Keratinocyte (primary cell): Measurements from ENCODE around the gene RAI1. TPM values are rescaled to one million over a fixed set of nuclear protein-coding genes. Genes with fewer than 3 reads are reported as not detected.
"Not testable (repeated sequence)": the region's sequence is repeated elsewhere in the genome, so short reads cannot be mapped to it uniquely, and the experiment has no call there.

Experiments
- DNase-seq: peaks from one replicate; pipeline ENCODE4 v3.0.0-alpha.2; 2011; ENCODE audit warnings: low read depth, missing footprints, low spot score
- FAIRE-seq: peaks from 2 replicates; lab custom pipeline; 2011; peaks lifted over from hg19 to GRCh38; lab: Jason Lieb, UNC
- H2AFZ ChIP-seq: 2 replicates; pipeline ENCODE4 v1.6.0; 2012; ENCODE audit warnings: low read length, control low read depth, inconsistent platforms; ENCODE audit not compliant: control insufficient read depth
- H3K27ac ChIP-seq: 2 replicates; pipeline ENCODE4 v1.5.1; 2011; ENCODE audit warnings: low read length; ENCODE audit not compliant: control insufficient read depth, insufficient read depth
- H3K27me3 ChIP-seq: 3 replicates; pipeline ENCODE4 v1.6.0; 2011; ENCODE audit warnings: low read length; ENCODE audit not compliant: control insufficient read depth, insufficient read depth; ENCODE audit errors: extremely low read depth
- H3K36me3 ChIP-seq, 2 experiments: 2 replicates in 1 of 2; 3 replicates in 1 of 2; pipeline ENCODE4 v1.5.1; 2011; ENCODE audit warnings: low read length in 2 of 2, mild to moderate bottlenecking in 1 of 2; ENCODE audit not compliant: control insufficient read depth in 2 of 2, insufficient read depth in 2 of 2; ENCODE audit errors: extremely low read depth in 1 of 2
- H3K4me1 ChIP-seq: 3 replicates; pipeline ENCODE4 v1.5.1; 2011; ENCODE audit warnings: low read length; ENCODE audit not compliant: control insufficient read depth, insufficient read depth; ENCODE audit errors: extremely low read depth
- H3K4me2 ChIP-seq: 3 replicates; pipeline ENCODE4 v1.6.0; 2011; ENCODE audit warnings: low read depth, low read length; ENCODE audit not compliant: control insufficient read depth, insufficient read depth; ENCODE audit errors: extremely low read depth
- H3K4me3 ChIP-seq, 3 experiments: fragments of 200-600 bp in 1 of 3; sonication (generic) in 1 of 3; 2 replicates in 2 of 3; 3 replicates in 1 of 3; pipeline ENCODE4 v1.5.1; 2011 to 2016; ENCODE audit warnings: low read length in 3 of 3, mild to moderate bottlenecking in 3 of 3, control low read depth in 2 of 3, inconsistent platforms in 1 of 3, low read depth in 1 of 3, mixed read lengths in 1 of 3, mixed run types in 1 of 3, moderate library complexity in 1 of 3; ENCODE audit not compliant: control insufficient read depth in 2 of 3, insufficient read depth in 2 of 3; ENCODE audit errors: extremely low read depth in 1 of 3
- H3K79me2 ChIP-seq: 2 replicates; pipeline ENCODE4 v1.6.0; 2012; ENCODE audit warnings: low read length; ENCODE audit not compliant: control insufficient read depth, insufficient read depth
- H3K9ac ChIP-seq: 3 replicates; pipeline ENCODE4 v1.6.0; 2011; ENCODE audit warnings: low read length; ENCODE audit not compliant: control insufficient read depth, insufficient read depth; ENCODE audit errors: extremely low read depth
- H3K9me1 ChIP-seq: 3 replicates; pipeline ENCODE4 v1.6.0; 2011; ENCODE audit warnings: low read length; ENCODE audit not compliant: control insufficient read depth, insufficient read depth; ENCODE audit errors: extremely low read depth
- H3K9me3 ChIP-seq: 2 replicates; pipeline ENCODE4 v1.5.1; 2012; ENCODE audit warnings: low read depth, low read length; ENCODE audit not compliant: control insufficient read depth
- H4K20me1 ChIP-seq: 3 replicates; pipeline ENCODE4 v1.6.0; 2011; ENCODE audit warnings: low read length; ENCODE audit not compliant: control insufficient read depth, insufficient read depth; ENCODE audit errors: extremely low read depth
- CTCF ChIP-seq, 3 experiments: IDR thresholded peaks in 1 of 3; conservative IDR thresholded peaks in 1 of 3; optimal IDR thresholded peaks in 1 of 3; 2 replicates in 2 of 3; 3 replicates in 1 of 3; pipeline versions ENCODE3 to v1.5.1; 2011; ENCODE audit warnings: low read length in 3 of 3, mild to moderate bottlenecking in 3 of 3, moderate library complexity in 2 of 3, control low read depth in 1 of 3, inconsistent platforms in 1 of 3; ENCODE audit not compliant: insufficient read depth in 2 of 3; ENCODE audit errors: extremely low read depth in 1 of 3
- EZH2 ChIP-seq: IDR thresholded peaks from one replicate; pipeline ENCODE4 v1.6.1; 2012; ENCODE audit warnings: inconsistent platforms, mild to moderate bottlenecking, low read length, moderate library complexity
- dilution Hi-C: fragments of 300-500 bp; cut with MboI; formaldehyde crosslinking; loops from one replicate; pipeline ENCODE4 v1.7.0; 2020; ENCODE audit warnings: low sequenced_read_pairs; ENCODE audit not compliant: extremely low pct_ligation_motif_present
- polyA plus RNA-seq, 5 experiments: library from polyadenylated mRNA; depleted of rRNA in 3 of 5; stranded (reverse) in 3 of 5; stranded (forward) in 1 of 5; unstranded in 1 of 5; fragments of >200 nt; gene quantifications; 1 replicate in 1 of 5; 2 replicates in 3 of 5; 3 replicates in 1 of 5; pipeline versions ENCODE4 v1.2.1 to v1.2.3, GENCODE V29; 2011 to 2012; ENCODE audit warnings: missing spikeins in 2 of 5, low read depth in 1 of 5, low replicate concordance in 1 of 5

RAI1 gene
- polyA plus RNA-seq, 1 donor (not counting 4 experiments of a cell fraction or from before 2014, with no cell fraction given): 2.6 TPM

GRCh38 chr17:17807440-17807839 is 126.2 kb downstream of the RAI1 start:
- peaks cover 16 to 35% of the 10 kb centered on the region in 2 experiments for H3K36me3 ChIP-seq
- H3K4me2 ChIP-seq: no peak overlapping the region
- dilution Hi-C loops: no loop called here
- FAIRE-seq (no peak), DNase-seq (no peak)
- peaks cover 2% of the 10 kb centered on the region for H3K9me1 ChIP-seq
- no peak overlapping the region for H3K27ac ChIP-seq
- peaks cover 14% of the 10 kb centered on the region for H3K4me1 ChIP-seq
- TF ChIP-seq EZH2 (no peak), CTCF (optimal IDR thresholded peaks at IDR 0.05 in 1 of 3, IDR thresholded peaks at IDR 0.05 in 1 of 3, conservative IDR thresholded peaks at IDR 0.05 in 1 of 3; ENCODE audit: extremely low read depth in 1 of 3, insufficient read depth in 2 of 3, low read length in 3 of 3) (no peak)
- no peak overlapping the region for H2AFZ ChIP-seq
- H3K4me3 ChIP-seq: no peak overlapping the region
- peaks cover 17% of the 10 kb centered on the region for H4K20me1 ChIP-seq
- H3K79me2 ChIP-seq: no peaks in the 10 kb centered on the region
- no peaks in the 10 kb centered on the region for H3K27me3 ChIP-seq
- no peak overlapping the region for H3K9ac ChIP-seq
- H3K9me3 ChIP-seq: no peaks in the 10 kb centered on the region

- H3K9me3 ChIP-seq, H3K4me3 ChIP-seq, H3K79me2 ChIP-seq, dilution Hi-C loops, H2AFZ ChIP-seq, H3K27ac ChIP-seq, H3K9me1 ChIP-seq, H3K4me2 ChIP-seq, DNase-seq, FAIRE-seq, H3K9ac ChIP-seq, H3K27me3 ChIP-seq: not testable (repeated sequence)
- Histone ChIP-seq H3K4me1 (peaks cover 14% of the 10 kb centered on the region), H4K20me1 (peaks cover 15% of the 10 kb centered on the region), H3K36me3 (peaks cover 20 to 35% of the 10 kb centered on the region in 2 experiments)
These were observed 126.9 kb downstream of the RAI1 start for GRCh38 chr17:17808200-17808599.
